EL (cell line): ENCODE data around the gene PNMA8A.
A peak's percentile ranks its signal among the peaks of the same experiment; 100 is the strongest.
"Not testable (repeated sequence)": the region's sequence is repeated elsewhere in the genome, so short reads cannot be mapped to it uniquely, and the experiment has no call there.

Experiments used
- DNase-seq: peaks from one replicate; pipeline ENCODE4 v3.0.0-alpha.2; 2016

Gene PNMA8A

GRCh38 chr19:46463516-46463915 is 7.8 kb downstream of the PNMA8A start:
- DNase-seq: no peak

DNA sequence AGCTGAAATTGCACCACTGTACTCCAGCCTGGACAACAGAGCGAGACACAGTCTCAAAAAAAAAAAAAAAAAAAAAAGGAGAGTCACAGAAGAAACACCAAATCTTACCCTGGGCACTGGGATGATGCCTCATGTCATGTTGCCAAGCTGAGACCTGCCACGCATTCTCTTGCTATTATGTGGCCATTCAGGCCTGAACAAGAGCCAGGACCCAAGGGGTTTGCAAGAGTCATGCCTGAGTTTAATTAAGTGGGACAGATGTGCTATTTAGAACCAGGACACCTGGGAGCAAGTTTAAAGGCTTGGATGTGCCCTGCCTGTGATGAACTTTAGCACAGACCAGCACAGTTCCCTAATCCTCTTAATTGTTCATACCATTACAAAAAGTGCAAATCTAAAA is 9.8 kb downstream of the PNMA8A start:
- peak; percentile 17 for DNase-seq

GRCh38 chr19:46460981-46461380 is 10.4 kb downstream of the PNMA8A start:
- DNase-seq: no peak

DNA sequence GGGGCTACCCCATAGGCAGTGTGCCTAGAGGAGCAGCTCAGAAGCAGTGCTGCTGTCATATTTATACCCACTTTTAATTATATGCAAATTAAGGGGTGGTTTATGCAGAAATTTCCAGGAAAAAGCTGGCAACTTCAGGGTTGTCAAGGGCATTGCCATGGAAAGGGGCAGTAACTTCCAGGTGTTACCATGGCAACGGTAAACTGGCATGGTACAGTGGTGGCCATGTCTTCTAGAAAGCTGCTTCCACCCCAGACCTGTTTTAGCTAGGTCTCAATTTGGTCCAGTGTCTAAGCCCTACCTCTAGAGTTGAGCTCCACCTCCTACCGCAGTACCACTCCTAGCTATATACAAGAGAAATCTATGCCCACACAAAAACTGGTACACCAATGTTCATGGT is 11.3 kb downstream of the PNMA8A start:
- no peak for DNase-seq

GRCh38 chr19:46456930-46457329 is 14.4 kb downstream of the PNMA8A start:
- no peak for DNase-seq

DNA sequence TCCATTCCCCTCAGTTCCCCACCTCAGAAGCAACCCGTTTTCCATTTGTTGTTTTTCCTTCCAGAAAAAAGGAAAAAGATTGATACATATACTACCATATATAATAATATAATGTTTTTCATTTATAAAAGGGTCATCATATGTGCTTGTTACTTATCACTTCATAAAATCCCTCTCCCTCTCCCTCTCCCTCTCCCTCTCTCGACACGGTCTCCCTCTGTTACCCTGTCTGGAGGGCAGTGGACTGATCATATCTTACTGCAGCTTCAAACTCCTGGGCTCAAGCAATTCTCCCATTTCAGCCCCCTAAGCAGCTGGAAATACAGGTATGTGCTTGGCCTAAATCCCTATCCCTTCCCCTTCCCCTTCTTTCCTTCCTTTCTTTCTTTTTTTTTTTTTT is 17.1 kb downstream of the PNMA8A start:
- DNase-seq: no peak

- DNase-seq: no peak
These were observed 17.7 kb downstream of the PNMA8A start for GRCh38 chr19:46453661-46454060.

DNA sequence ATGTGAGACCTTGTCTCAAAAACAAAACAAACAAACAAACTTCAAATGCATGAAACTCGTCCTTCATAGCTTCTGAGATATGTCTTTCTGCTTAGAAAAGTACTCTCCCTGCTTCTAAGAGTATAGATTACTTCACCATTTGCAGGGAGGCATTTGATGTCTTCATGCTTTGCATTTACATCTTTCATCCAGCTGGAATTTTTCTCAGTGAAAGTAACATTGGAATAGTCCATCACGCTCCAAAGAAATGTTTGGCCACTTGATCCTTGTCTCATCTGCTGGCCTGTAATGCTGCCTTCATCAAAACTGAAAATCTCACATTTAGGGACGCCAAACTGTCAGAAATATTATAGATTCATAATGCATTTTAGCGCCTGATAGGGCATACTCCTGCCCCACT is 19.2 kb downstream of the PNMA8A start:
- no peak for DNase-seq

GRCh38 chr19:46451352-46451751 is 20.0 kb downstream of the PNMA8A start:
- DNase-seq: no peak

- DNase-seq: no peak
These were observed 20.6 kb downstream of the PNMA8A start for GRCh38 chr19:46450737-46451136.

DNA sequence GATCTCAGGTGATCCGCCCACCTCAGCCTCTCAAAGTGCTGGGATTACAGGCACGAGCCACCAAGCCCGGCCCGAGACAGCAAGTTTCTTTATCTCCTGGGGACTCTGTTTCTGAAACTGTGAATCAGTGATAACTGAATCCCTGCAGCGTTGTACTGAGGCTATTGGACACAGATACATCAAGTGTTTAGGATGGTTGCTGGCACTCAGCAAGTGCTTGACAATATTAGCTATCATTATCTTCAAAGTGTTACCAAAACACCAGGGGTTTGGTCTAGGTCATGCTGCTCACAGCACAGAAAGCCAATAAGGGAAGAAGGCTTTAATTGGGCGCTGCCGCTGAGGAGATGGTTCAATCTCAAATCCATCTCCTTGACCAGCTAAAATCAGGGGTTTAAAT is 22.1 kb downstream of the PNMA8A start:
- no peak for DNase-seq

DNA sequence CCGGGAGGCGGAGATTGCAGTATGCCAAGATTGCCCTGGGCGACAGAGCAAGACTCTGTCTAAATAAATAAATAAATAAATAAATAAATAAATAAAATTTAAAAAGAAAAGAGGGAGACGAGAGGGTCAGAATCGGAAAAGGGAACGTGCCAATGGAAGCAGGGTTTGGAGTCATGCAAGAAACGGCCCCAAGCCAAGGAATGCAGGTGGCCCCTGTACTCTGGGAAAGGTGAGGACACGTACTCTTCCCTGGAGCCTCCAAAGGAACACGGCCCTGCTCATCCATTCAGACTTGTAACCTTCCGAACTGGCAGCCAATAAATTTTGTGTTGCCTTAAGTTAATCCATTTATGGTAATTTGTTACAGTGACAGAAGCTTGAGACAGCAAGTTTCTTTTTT is 22.8 kb downstream of the PNMA8A start:
- no peak for DNase-seq

GRCh38 chr19:46447824-46448223 is 23.5 kb downstream of the PNMA8A start:
- no peak for DNase-seq

GRCh38 chr19:46447006-46447405 is 24.4 kb downstream of the PNMA8A start:
- DNase-seq: no peak

GRCh38 chr19:46446021-46446420 is 25.3 kb downstream of the PNMA8A start:
- DNase-seq: no peak

DNA sequence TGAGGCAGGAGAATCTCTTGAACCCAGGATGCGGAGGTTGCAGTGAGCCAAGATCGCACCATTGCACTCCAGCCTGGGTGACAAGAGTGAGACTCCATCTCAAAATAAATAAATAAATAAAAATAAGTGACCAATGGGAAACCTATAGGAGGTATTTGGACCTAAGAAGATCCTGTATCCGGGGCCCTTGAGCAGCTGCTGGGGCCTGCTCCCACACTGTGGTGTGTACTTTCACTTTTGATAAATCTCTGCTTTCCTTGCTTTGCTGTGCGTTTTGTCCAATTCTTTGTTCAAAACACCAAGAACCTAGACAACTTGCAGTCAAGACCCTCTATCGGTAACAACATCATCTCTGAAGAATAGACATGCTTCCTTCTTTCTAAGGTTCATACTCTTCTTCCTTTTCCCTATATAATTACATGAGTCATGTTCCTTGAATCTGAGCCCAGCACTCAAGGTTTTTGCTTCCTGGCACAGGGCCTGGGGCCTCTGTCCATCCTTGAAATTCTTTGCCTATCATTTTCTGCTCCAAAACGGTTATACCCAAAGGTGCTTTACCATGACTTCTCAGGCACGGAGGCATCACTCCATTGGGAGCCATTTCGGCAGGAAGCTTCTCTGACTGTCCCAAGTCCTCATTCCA is 28.4 kb downstream of the PNMA8A start:
- peak; percentile 77 for DNase-seq

DNA sequence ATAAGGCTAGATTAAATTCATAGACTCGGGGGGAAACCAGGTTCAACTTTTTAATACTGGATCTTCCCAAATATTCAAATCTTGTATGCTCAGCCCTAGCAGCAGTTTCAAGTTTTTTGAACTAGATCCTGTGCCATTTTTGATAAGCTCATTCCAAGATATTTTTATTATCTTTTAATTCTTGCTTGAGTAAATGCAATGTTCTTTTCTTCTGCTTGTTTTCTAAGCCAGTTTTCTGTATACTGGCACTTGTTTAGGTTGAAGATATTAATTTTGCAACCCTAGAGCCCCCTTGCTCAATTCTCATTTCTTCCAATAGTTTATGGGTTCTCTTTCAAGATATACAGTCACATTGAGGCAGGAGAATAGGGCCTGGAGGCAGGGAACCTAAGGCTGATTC is 29.5 kb downstream of the PNMA8A start:
- no peak for DNase-seq

- not testable (repeated sequence) for DNase-seq
These were observed 35.7 kb downstream of the PNMA8A start for GRCh38 chr19:46435689-46436088.

- no peak for DNase-seq
These were observed 36.4 kb downstream of the PNMA8A start for GRCh38 chr19:46435009-46435408.

- not testable (repeated sequence) for DNase-seq
These were observed 37.9 kb downstream of the PNMA8A start for GRCh38 chr19:46433470-46433869.

DNA sequence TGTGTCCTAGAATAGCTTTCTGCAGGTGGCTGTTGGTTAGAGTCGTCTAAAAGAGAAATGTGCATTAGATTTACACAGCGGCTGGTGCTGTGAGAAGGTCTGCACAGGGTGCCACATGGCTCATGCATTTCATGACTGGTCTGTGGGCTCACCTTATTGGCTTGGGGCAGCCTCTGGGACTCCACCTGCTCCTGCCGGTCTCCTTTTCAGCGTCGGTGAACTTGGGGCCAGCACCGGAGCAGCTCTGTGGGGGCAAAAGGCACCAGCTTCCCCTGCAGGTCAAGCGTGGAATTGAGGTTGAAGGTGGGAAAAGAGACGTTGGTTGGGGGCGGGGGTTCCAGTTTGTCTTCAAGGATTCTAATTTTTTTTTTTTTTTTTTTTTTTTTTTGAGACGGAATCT is 39.5 kb downstream of the PNMA8A start:
- no peak for DNase-seq

DNA sequence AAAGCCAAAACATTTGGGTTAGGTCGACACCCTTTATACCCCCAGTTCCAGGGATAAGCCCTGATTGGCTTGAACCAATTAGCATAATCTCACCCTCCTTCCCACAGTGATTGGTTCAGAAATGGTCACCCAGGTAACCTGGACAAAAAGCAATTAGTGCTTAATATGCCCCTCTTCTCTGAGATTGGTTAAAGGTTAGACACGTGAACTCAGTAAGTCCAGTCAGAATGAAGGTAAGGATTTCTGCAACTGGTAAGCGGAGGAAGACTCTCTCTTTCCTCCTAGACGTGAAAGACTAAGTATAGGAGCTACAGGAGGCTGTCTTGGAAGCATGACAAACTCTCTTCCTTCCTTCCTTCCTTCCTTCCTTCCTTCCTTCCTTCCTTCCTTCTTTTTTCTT is 41.4 kb downstream of the PNMA8A start:
- DNase-seq: no peak

- peak; percentile 67 for DNase-seq
These were observed 42.9 kb downstream of the PNMA8A start, which contains the start of gene PNMA8C for GRCh38 chr19:46428239-46429135. PNMA8C (minus strand) TSS chr19:46428936; CDS start chr19:46428359, 577 bp downstream.

GRCh38 chr19:46427518-46428045 is 43.8 kb downstream of the PNMA8A start:
- no peak for DNase-seq
